Measurements from ENCODE around the gene NOP53.

- TF ChIP-seq CTCF (conservative IDR thresholded peaks at IDR 0.05; ENCODE audit: low read length) (no peak), EZH2phosphoT487 (IDR thresholded peaks at IDR 0.05; ENCODE audit: borderline replicate concordance, low read depth, low read length) (no peak)
Observed at GRCh38 chr19:47702671-47703070, 42.7 kb upstream of the NOP53 start.

Data from OCI-LY7 (cell line).